B cell (primary cell): Measurements from ENCODE around the gene PRKCH.

Source experiments
- EZH2 ChIP-seq: IDR thresholded peaks from 2 replicates; pipeline ENCODE4 v1.6.1; 2012; ENCODE audit warnings: borderline replicate concordance, low read depth, mild to moderate bottlenecking, moderate library complexity, low read length; ENCODE audit not compliant: insufficient read depth, poor library complexity, severe bottlenecking
- TF ChIP-seq, protein P1 (sequence below): fragments of 200-600 bp; IDR thresholded peaks from one replicate; pipeline ENCODE4 v1.8.0; 2022; ENCODE audit warnings: antibody characterized with exemption, mild to moderate bottlenecking

DNA sequence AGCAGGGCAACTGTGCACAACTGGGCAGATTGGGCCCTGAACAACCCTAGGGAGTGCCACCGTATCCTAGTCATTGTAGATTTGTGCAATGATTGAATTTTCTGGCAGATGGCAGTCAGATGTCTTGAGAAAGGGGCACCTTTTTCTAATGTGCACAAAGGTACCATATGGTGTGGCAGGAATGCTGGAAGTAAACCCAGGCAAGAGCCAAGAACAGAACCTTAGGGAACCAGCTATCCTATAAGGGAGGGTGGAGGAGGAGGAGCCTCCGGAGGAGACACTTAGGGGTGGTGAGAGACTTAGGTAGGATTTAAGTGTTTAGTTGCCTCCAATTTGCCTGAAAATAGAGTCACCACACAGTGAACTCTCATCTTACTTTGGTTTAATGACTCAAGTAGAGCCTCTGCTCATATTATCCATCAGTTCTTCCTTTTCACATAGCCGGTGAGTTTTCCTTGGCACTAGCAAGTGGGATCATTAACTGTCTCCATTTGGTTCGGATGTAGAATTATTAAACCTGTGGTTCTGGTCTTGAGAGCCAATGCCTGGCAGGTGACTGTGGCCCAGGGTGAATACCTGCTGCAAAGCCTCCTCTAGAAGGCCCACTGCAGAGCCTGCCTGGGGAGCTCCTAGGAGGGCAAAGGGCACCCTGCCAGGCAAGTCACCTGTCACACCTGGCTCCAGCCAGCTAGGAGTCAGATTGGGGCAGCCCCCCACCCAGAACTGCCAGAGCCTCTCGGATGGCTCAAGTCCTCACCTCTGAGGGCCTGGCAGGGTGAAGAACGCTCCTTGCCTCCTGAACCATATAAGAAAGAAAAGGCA, 189.6 kb downstream of the PRKCH start:
- TF ChIP-seq, protein P1, sequence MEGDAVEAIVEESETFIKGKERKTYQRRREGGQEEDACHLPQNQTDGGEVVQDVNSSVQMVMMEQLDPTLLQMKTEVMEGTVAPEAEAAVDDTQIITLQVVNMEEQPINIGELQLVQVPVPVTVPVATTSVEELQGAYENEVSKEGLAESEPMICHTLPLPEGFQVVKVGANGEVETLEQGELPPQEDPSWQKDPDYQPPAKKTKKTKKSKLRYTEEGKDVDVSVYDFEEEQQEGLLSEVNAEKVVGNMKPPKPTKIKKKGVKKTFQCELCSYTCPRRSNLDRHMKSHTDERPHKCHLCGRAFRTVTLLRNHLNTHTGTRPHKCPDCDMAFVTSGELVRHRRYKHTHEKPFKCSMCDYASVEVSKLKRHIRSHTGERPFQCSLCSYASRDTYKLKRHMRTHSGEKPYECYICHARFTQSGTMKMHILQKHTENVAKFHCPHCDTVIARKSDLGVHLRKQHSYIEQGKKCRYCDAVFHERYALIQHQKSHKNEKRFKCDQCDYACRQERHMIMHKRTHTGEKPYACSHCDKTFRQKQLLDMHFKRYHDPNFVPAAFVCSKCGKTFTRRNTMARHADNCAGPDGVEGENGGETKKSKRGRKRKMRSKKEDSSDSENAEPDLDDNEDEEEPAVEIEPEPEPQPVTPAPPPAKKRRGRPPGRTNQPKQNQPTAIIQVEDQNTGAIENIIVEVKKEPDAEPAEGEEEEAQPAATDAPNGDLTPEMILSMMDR, result no peak
- TF ChIP-seq EZH2, result no peak
